Muscle layer of duodenum (tissue), 2 donors: Measurements from ENCODE around the gene EAF1.
"Not testable (repeated sequence)": the region's sequence is repeated elsewhere in the genome, so short reads cannot be mapped to it uniquely, and the experiment has no call there.

Experiments used
- H3K27ac ChIP-seq: one replicate; pipeline ENCODE4 v1.7.0; 2013; ENCODE audit warnings: mild to moderate bottlenecking, low read length
- H3K27me3 ChIP-seq: one replicate; pipeline ENCODE4 v1.7.0; 2013; ENCODE audit warnings: low read depth, mild to moderate bottlenecking, control low read depth, low read length
- H3K36me3 ChIP-seq, 2 donors: one replicate each; pipeline ENCODE4 v1.7.0; 2013; ENCODE audit warnings: low read length in 2 of 2, control low read depth in 1 of 2, mild to moderate bottlenecking in 1 of 2; ENCODE audit not compliant: insufficient read depth in 2 of 2, control insufficient read depth in 1 of 2
- H3K4me1 ChIP-seq, 2 donors: one replicate each; pipeline ENCODE4 v1.7.0; 2013; ENCODE audit warnings: low read length in 2 of 2, mild to moderate bottlenecking in 2 of 2, control low read depth in 1 of 2, moderate library complexity in 1 of 2; ENCODE audit not compliant: insufficient read depth in 2 of 2, control insufficient read depth in 1 of 2
- H3K4me3 ChIP-seq, 2 donors: one replicate each; pipeline ENCODE4 v1.7.0; 2013; ENCODE audit warnings: low read length in 2 of 2, low read depth in 1 of 2, mild to moderate bottlenecking in 1 of 2
- H3K9me3 ChIP-seq, 2 donors: one replicate each; pipeline ENCODE4 v1.7.0; 2013; ENCODE audit warnings: low read length in 2 of 2, control low read depth in 1 of 2, mild to moderate bottlenecking in 1 of 2; ENCODE audit not compliant: control insufficient read depth in 1 of 2
- donor health status: healthy.

The EAF1 gene

DNA sequence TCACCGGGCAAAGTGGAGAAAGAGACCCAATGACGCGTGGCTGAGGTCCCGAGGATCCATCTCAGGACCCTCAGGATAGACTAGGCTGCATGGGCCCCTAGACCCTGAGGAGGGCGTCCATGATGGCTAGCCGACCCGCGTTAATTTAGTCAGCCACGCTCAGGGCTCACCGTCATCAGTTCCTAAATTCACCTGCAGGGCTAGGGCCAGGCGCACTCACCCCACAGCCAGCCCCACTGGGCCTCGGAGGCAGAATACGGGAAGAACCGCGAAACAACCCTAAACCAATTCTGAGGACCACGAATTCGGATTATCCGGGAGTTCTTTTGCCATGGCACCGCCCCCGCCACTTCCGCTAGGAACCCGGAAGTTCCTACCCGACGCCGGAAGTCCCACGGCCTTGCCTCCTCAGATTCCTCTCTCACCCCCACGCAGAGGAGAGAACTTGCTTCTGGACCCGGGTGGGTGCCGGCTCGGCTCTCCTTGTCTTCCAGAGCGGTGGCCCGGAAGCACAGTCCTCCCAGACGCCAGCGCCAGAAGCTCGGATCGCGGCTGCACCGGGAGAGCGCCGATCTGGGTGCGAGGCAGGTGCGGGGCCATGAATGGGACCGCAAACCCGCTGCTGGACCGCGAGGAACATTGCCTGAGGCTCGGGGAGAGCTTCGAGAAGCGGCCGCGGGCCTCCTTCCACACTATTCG, at the start of gene EAF1, which contains the start of gene METTL6:
Gene EAF1 (plus strand): TSS at position 417 of the 699 bp plus-strand sequence. CDS start 182 bp downstream, at position 599.
Gene METTL6 (minus strand): TSS at position 363 of the 699 bp plus-strand sequence. CDS start 1,033 bp downstream, outside the sequence.
- peaks cover 11 to 37% of the 10 kb centered on the region in 2 donors for H3K36me3 ChIP-seq
- H3K4me1 ChIP-seq, result peaks cover 7 to 23% of the 10 kb centered on the region in 2 donors
- H3K4me3 ChIP-seq, result peak within 1 kb of the TSS; percentile 95 to 98
- no peaks in the 10 kb centered on the region for H3K27me3 ChIP-seq
- H3K9me3 ChIP-seq, result no peaks in the 10 kb centered on the region
- peak within 1 kb of the TSS; percentile 82 for H3K27ac ChIP-seq

DNA sequence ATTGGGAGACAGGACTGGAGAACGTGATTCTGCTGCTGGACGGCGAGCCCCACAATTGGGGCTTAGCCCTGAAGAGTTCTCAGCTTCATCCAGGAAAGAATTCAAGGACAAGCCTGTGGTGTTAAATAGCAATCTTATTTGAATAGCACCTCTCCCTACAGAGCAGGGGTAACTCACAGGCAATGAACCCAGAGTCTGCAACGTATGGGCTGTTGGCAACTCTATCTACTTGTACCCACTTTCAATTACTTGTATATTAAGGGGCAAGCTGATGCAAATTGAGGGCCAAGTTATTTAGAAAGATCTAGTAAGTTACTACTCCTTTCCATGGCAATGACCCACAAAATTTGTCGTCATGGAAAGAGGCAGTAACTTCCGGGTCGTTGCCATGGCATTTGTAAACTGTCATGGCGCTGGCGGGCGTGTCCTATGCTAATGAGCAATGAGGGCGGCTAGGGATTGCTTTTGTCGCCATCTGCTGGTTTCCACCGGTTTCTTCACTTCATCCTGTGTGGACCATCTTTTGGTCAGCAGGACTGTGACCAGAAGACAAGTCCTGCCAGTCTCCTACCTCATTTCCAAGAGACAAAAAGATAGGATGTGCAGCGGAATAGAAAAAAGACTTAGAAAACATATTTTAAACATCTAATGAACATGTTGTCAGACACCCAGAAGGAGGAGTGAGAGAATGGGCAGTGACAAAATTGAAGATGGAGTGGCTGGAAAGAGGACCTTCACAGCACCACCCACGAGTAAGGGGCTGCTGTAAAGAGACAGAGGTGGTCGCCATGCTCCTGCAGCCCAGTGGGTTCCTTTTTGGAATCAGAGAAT, 49.2 kb upstream of the EAF1 start:
- H3K4me1 ChIP-seq, result no peaks in the 10 kb centered on the region
- no peaks in the 10 kb centered on the region for H3K36me3 ChIP-seq
- no peaks in the 10 kb centered on the region for H3K27me3 ChIP-seq
- H3K27ac ChIP-seq, result peak overlapping the region; percentile 54
- peak overlapping the region; percentile 14 to 20 for H3K4me3 ChIP-seq
- no peaks in the 10 kb centered on the region for H3K9me3 ChIP-seq

GRCh38 chr3:15380980-15381890, 46.2 kb upstream of the EAF1 start:
- Histone ChIP-seq H3K27me3 (no peaks in the 10 kb centered on the region), H3K4me3 (no peak overlapping the region)

DNA sequence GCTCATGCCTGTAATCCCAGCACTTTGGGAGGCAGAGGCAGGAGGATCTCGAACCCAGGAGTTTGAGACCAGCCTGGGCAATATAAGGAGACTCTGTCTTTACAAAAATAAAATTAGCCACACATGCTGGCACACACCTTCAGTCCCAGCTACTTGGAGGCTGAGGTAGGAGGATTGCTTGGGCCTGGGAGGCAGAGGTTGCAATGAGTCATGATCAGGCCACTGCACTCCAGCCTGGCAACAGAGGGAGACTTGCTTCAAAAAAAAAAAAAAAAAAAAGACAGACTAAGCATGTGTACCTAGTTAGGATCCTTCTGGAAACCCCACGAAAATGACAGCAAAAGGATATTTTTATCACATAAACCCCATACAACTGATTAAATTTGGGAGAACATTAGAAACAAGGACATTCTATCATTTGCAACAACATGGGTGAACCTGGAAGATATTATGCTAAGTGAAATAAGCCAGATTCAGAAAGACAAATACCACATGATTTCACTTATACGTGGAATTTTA, 44.9 kb upstream of the EAF1 start:
- Histone ChIP-seq H3K4me1 (no peaks in the 10 kb centered on the region), H3K4me3 (no peak overlapping the region), H3K9me3 (peaks cover 0 to 8% of the 10 kb centered on the region in 2 donors), H3K36me3 (no peaks in the 10 kb centered on the region), H3K27ac (no peak overlapping the region), H3K27me3 (no peaks in the 10 kb centered on the region)

More at GRCh38 chr3:15380980-15381890, 46.2 kb upstream of the EAF1 start:
- Histone ChIP-seq H3K27ac (no peak overlapping the region), H3K36me3 (no peaks in the 10 kb centered on the region), H3K4me1 (no peaks in the 10 kb centered on the region), H3K9me3 (peaks cover 0 to 3% of the 10 kb centered on the region in 2 donors)

DNA sequence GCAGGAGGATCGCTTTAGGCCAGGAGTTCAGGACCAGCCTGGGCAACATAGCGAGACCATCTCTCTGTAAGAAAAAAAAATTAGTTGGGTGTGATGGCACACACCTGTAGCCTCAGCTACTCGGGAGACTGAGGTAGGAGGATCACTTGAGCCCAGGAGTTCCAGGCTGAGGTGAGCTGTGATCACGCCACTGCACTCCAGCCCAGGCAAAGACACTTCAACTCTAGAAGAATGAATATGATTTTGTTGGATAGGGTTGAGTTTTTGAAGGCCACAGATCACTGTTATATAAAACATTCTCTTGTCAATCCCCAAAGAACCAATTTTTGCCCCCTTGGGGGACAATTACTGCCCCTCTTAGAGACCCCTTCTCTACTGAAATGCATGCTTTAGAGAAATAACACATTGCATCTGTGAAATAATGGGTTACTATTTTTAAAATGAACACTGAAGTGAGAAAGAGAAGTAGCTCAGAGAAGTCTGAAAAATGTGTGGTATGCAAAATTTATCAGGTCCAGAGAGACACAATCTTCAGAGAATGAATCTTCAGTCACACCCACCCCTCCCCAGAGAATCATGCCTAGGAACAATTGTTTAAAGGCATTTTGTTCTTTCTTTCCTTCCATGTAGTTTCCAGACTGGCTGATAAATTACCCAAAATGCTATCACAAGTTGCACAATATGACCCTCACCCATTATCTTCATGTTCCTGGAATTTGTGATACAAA, 42.7 kb upstream of the EAF1 start:
- peaks cover 0 to 8% of the 10 kb centered on the region in 2 donors for H3K9me3 ChIP-seq
- no peak overlapping the region for H3K4me3 ChIP-seq
- H3K4me1 ChIP-seq, result no peaks in the 10 kb centered on the region
- H3K36me3 ChIP-seq, result no peaks in the 10 kb centered on the region
- H3K27ac ChIP-seq, result no peak overlapping the region
- no peaks in the 10 kb centered on the region for H3K27me3 ChIP-seq

DNA sequence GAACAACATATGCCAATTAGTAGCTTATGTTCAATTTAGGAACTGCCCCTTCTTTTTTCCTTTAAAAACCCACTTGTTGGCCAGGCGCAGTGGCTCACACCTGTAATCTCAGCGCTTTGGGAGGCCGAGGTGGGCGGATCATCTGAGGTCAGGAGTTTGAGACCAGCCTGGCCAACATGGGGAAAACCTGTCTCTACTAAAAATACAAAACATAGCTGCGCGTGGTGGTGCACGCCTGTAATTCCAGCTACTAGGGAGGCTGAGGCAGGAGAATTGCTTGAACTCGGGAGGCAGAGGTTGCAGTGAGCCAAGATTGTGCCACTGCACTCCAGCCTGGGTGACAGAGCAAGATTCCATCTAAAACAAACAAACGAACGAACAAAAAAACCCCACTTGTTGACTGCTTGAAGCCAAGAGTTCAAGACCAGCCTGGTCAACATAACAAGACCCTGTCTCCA, 42.1 kb upstream of the EAF1 start:
- H3K27me3 ChIP-seq, H3K9me3 ChIP-seq, H3K27ac ChIP-seq, H3K4me3 ChIP-seq, H3K36me3 ChIP-seq, H3K4me1 ChIP-seq: not testable (repeated sequence)

GRCh38 chr3:15385901-15386653, 41.3 kb upstream of the EAF1 start:
- H3K4me1 ChIP-seq, result no peaks in the 10 kb centered on the region
- H3K27ac ChIP-seq, result no peak overlapping the region
- no peaks in the 10 kb centered on the region for H3K36me3 ChIP-seq
- H3K27me3 ChIP-seq, result no peaks in the 10 kb centered on the region
- peaks cover 0 to 8% of the 10 kb centered on the region in 2 donors for H3K9me3 ChIP-seq
- H3K4me3 ChIP-seq, result no peak overlapping the region

- H3K9me3 ChIP-seq, H3K4me3 ChIP-seq, H3K27me3 ChIP-seq, H3K4me1 ChIP-seq, H3K36me3 ChIP-seq, H3K27ac ChIP-seq: not testable (repeated sequence)
Measured at GRCh38 chr3:15386654-15386955, 40.8 kb upstream of the EAF1 start.

- no peak overlapping the region for H3K4me3 ChIP-seq
- no peaks in the 10 kb centered on the region for H3K27me3 ChIP-seq
- H3K9me3 ChIP-seq, result peaks cover 0 to 8% of the 10 kb centered on the region in 2 donors
- H3K27ac ChIP-seq, result no peak overlapping the region
- H3K4me1 ChIP-seq, result no peaks in the 10 kb centered on the region
- no peaks in the 10 kb centered on the region for H3K36me3 ChIP-seq
Measured at GRCh38 chr3:15387171-15387581, 40.2 kb upstream of the EAF1 start.

DNA sequence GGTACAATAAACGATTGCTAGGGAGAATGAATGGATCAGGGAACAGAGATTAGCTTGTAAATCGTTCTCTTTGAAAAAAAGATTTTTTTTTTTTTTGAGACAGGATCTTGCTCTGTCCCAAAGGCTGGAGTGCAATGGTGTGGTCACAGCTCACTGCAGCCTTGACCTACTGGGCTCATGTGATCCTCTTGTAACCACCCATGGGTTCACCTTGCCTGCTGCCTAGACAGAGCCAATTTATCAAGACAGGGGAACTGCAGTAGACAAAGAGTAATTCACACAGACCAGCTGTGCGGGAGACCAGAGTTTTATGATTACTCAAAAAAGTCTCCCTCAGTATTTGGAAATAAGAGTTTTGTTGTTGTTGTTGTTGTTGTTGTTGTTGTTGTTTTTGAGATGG, 39.7 kb upstream of the EAF1 start:
- no peak overlapping the region for H3K27ac ChIP-seq
- peaks cover 0 to 8% of the 10 kb centered on the region in 2 donors for H3K9me3 ChIP-seq
- no peaks in the 10 kb centered on the region for H3K4me1 ChIP-seq
- H3K36me3 ChIP-seq, result no peaks in the 10 kb centered on the region
- H3K4me3 ChIP-seq, result no peak overlapping the region
- no peaks in the 10 kb centered on the region for H3K27me3 ChIP-seq
